Thyroid gland (tissue), 4 donors: ENCODE data around the gene TSHZ1. TPM values are rescaled to one million over a fixed set of nuclear protein-coding genes. Genes with fewer than 3 reads are reported as not detected.

Experiments
- DNase-seq, 2 donors: peaks; one replicate each; pipeline ENCODE4 v3.0.0-alpha.2; 2019
- H3K27ac ChIP-seq, 3 donors: fragments of 200-600 bp; sonication (generic); 1 replicate in 2 of 3; 2 replicates in 1 of 3; pipeline ENCODE4 v1.5.1; 2016 to 2019; ENCODE audit warnings: mild to moderate bottlenecking in 1 of 3, moderate library complexity in 1 of 3
- H3K27me3 ChIP-seq: fragments of 200-600 bp; sonication (generic); one replicate; pipeline ENCODE4 v1.5.1; 2019
- H3K36me3 ChIP-seq, 2 donors: fragments of 200-600 bp; sonication (generic); one replicate each; pipeline ENCODE4 v1.5.1; 2016 to 2019
- H3K4me1 ChIP-seq, 2 donors: fragments of 200-600 bp; sonication (generic); one replicate each; pipeline ENCODE4 v1.5.1; 2017 to 2019
- H3K4me3 ChIP-seq, 3 donors: fragments of 200-600 bp; sonication (generic); replicated peaks in 1 of 3; 1 replicate in 2 of 3; 2 replicates in 1 of 3; pipeline ENCODE4 v1.5.1; 2016; ENCODE audit warnings: mild to moderate bottlenecking in 1 of 3
- H3K9me3 ChIP-seq: fragments of 200-600 bp; sonication (generic); one replicate; pipeline ENCODE4 v1.5.1; 2017
- CTCF ChIP-seq, 6 experiments: fragments of 200-600 bp in 3 of 6; fragments of 450-650 bp in 3 of 6; sonication (generic) in 3 of 6; IDR thresholded peaks; one replicate each; pipeline ENCODE4 v1.5.1; 2016 to 2019; ENCODE audit warnings: antibody characterized with exemption in 6 of 6, mild to moderate bottlenecking in 2 of 6, inconsistent platforms in 1 of 6, moderate library complexity in 1 of 6
- POLR2A ChIP-seq, 2 donors: fragments of 450-650 bp; IDR thresholded peaks; one replicate each; pipeline ENCODE4 v1.6.1; 2017; ENCODE audit warnings: antibody characterized with exemption in 2 of 2, mild to moderate bottlenecking in 2 of 2, moderate library complexity in 1 of 2
- WGBS, 2 donors: methylation state at CpG; one replicate each; pipeline ENCODE4 v1.1.5; 2017; 5-methylcytosine and 5-hydroxymethylcytosine counted together
- intact Hi-C: fragments of 100-400 bp; cut with DNase I; formaldehyde crosslinking; loops from one replicate; pipeline ENCODE4 v1.15.1; 2023
- total RNA-seq, 4 donors: library from RNA; depleted of rRNA; stranded (reverse); fragments of >200 nt; gene quantifications; one replicate each; pipeline ENCODE4 v1.2.3, GENCODE V29; 2016

TSHZ1 gene
- total RNA-seq, 4 donors from 2014 or later: 17.9 to 22.2 (median 19.0) TPM

DNA sequence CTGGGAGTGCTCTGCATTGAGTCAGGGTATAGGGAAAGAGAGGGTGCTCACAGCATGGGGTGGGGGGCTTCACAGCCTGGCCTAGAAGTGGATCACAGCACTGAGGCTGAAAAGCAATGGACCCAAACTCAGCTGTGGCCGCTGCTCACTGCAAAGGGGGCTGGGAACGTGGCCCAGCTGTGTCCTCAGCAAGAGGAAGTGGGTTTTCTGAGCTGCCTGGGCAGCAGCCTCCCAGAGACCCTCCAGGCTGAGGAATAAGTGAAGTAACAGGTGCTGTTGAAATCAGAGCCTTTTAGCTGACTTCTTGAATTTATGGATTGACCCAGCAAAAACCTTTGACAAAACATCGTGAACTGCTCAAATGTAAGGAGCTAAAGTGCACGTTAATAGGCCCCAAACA is 36.9 kb upstream of the TSHZ1 start:
- no peaks in the 10 kb centered on the region for H3K4me1 ChIP-seq
- DNase-seq: no peak
- H3K36me3 ChIP-seq: no peaks in the 10 kb centered on the region
- intact Hi-C loops: no loop called here
- H3K27ac ChIP-seq: no peak overlapping the region
- TF ChIP-seq POLR2A (IDR thresholded peaks at IDR 0.05) (no peak), CTCF (IDR thresholded peaks at IDR 0.05) (no peak)
- H3K9me3 ChIP-seq: no peaks in the 10 kb centered on the region
- no peaks in the 10 kb centered on the region for H3K27me3 ChIP-seq
- WGBS, 2 donors: 92 to 94% methylated on average over 4 of the region's 4 CpGs
- H3K4me3 ChIP-seq: no peak overlapping the region

GRCh38 chr18:75176849-75177248 is 33.7 kb upstream of the TSHZ1 start:
- Histone ChIP-seq H3K4me3 (no peak overlapping the region), H3K27me3 (no peaks in the 10 kb centered on the region), H3K4me1 (no peaks in the 10 kb centered on the region), H3K36me3 (no peaks in the 10 kb centered on the region), H3K9me3 (no peaks in the 10 kb centered on the region), H3K27ac (no peak overlapping the region)
- no peak for TF ChIP-seq CTCF (IDR thresholded peaks at IDR 0.05)
- no peak for TF ChIP-seq POLR2A (IDR thresholded peaks at IDR 0.05)
- DNase-seq: no peak
- WGBS, 2 donors: 86 to 89% methylated on average over 8 of the region's 8 CpGs
- intact Hi-C loops: no loop called here

- H3K36me3 ChIP-seq: no peaks in the 10 kb centered on the region
- no peak for TF ChIP-seq POLR2A (IDR thresholded peaks at IDR 0.05)
- no peak for TF ChIP-seq CTCF (IDR thresholded peaks at IDR 0.05)
- peaks cover 0 to 1% of the 10 kb centered on the region in 2 donors for H3K4me1 ChIP-seq
- H3K4me3 ChIP-seq: no peak overlapping the region
- WGBS, 2 donors: 89 to 94% methylated on average over 11 of the region's 11 CpGs
- no peak for DNase-seq
- H3K27me3 ChIP-seq: no peaks in the 10 kb centered on the region
- intact Hi-C loops: no loop called here
- H3K27ac ChIP-seq: no peak overlapping the region
- no peaks in the 10 kb centered on the region for H3K9me3 ChIP-seq
Observed at GRCh38 chr18:75178376-75178775, 32.2 kb upstream of the TSHZ1 start.

DNA sequence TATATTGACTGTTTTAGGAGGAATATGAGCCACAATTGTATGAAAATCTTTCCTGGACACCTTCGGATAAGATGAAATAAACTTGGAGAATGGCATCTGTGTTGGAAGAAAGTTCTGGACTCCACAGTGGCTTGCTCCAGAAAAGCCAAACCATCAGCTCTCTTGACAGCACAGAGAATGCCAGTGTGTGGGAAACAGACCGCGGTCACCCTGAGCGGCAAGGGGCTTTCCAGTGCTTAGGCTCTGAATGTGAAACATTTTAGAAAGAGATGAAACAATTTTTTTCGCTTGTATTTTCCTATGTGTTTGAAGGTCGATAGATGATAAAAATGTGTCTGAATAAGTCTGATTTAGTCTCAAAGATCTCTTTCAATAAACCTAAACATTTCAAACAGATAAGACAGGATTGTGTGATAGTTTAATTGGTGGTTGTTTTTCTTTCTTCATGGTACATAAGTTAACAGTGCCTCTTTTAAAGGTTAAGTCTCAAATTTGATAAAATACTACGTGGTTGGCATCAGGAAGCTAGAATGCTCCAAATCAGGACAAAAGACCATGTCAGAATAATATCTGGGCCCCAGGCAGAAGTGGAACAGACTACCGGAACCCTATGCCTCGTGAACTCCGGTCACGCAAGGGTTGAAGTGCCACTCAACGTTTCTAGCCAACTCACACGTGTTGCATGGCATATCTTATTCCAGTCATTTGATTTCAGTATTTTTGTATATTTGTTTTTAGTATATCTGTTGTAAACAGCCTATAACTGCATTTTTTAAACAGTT is 30.6 kb upstream of the TSHZ1 start:
- Histone ChIP-seq H3K27me3 (no peaks in the 10 kb centered on the region), H3K36me3 (no peaks in the 10 kb centered on the region), H3K4me1 (peaks cover 4 to 8% of the 10 kb centered on the region in 2 donors), H3K9me3 (no peaks in the 10 kb centered on the region), H3K27ac (no peak overlapping the region), H3K4me3 (no peak overlapping the region)
- DNase-seq: peak; percentile 65 to 70
- 59 to 60% methylated on average over 13 of the region's 13 CpGs for WGBS, 2 donors
- intact Hi-C loops: no loop called here
- TF ChIP-seq POLR2A (IDR thresholded peaks at IDR 0.05) (no peak), CTCF (IDR thresholded peaks at IDR 0.05) (no peak)

DNA sequence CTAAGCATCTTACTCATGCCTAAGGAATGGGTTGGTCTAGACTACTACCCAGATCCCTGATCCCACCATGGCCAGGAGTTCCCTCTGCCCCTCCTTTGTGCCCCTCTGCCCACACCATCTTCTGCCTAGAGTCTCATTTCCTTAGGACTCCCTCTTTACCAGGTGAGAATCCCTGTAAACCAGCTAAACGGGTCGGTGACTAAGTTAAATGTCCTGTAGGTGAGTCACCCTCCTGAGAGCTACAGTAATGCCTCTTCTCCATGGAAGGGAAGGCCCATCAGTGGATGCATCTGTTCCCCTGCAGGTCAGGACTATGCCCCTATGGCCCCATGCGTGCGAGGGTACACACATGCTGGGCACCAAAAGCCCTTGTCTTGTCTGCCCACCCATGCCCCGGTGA is 27.1 kb upstream of the TSHZ1 start:
- H3K36me3 ChIP-seq: no peaks in the 10 kb centered on the region
- H3K27ac ChIP-seq: no peak overlapping the region
- H3K27me3 ChIP-seq: no peaks in the 10 kb centered on the region
- H3K4me1 ChIP-seq: peaks cover 4 to 12% of the 10 kb centered on the region in 2 donors
- no peak for TF ChIP-seq CTCF (IDR thresholded peaks at IDR 0.05)
- no peak for TF ChIP-seq POLR2A (IDR thresholded peaks at IDR 0.05)
- no peaks in the 10 kb centered on the region for H3K9me3 ChIP-seq
- DNase-seq: peak; percentile 25 to 32
- H3K4me3 ChIP-seq: no peak overlapping the region
- intact Hi-C loops: no loop called here
- WGBS, 2 donors: 54 to 69% methylated on average over 5 of the region's 5 CpGs
